A204.1 (cell line): ENCODE results near the gene NSD1.

ENCODE experiments used
- FAIRE-seq: peaks from 2 replicates; lab custom pipeline; 2012; peaks lifted over from hg19 to GRCh38; lab: Jason Lieb, UNC

NSD1 gene

GRCh38 chr5:177311392-177311722, 177.8 kb downstream of the NSD1 start:
- no peak for FAIRE-seq

- peak; percentile 56 for FAIRE-seq
Observed at GRCh38 chr5:177311723-177312648, 178.4 kb downstream of the NSD1 start, which contains the start of gene MXD3. MXD3 (minus strand) TSS chr5:177311898; CDS start chr5:177311830, 68 bp downstream.

GRCh38 chr5:177312649-177313181, 179.1 kb downstream of the NSD1 start:
- no peak for FAIRE-seq

- no peak for FAIRE-seq
Observed at GRCh38 chr5:177313561-177314259, 180.1 kb downstream of the NSD1 start.

GRCh38 chr5:177314376-177315342, 181.1 kb downstream of the NSD1 start:
- no peak for FAIRE-seq

- no peak for FAIRE-seq
Observed at GRCh38 chr5:177315411-177315810, 181.8 kb downstream of the NSD1 start.

DNA sequence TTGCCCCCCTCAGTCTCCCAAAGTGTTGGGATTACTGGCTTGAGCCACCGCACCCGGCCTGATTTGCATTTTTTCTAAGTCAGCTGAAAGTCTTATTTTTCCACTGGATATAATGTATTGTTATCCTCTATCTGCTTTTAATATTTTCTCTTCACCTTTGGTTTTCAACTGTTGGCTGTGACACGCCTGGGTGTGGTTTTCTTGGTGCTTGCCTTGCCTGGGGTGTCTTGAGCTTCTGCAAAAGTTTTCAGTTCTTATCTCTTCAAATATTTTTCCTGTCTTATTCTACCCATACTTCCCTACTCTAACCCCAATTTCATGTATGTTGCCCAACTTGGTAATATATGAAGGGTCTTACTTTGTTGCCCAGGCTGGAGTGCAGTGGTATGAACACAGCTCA, 182.4 kb downstream of the NSD1 start:
- no peak for FAIRE-seq

- FAIRE-seq: peak; percentile 69
Observed at GRCh38 chr5:177317959-177318377, 184.4 kb downstream of the NSD1 start.

GRCh38 chr5:177319913-177320588, 186.5 kb downstream of the NSD1 start:
- no peak for FAIRE-seq

- FAIRE-seq: no peak
Observed at GRCh38 chr5:177320879-177321278, 187.3 kb downstream of the NSD1 start.

- no peak for FAIRE-seq
Observed at GRCh38 chr5:177325868-177326381, 192.4 kb downstream of the NSD1 start.

DNA sequence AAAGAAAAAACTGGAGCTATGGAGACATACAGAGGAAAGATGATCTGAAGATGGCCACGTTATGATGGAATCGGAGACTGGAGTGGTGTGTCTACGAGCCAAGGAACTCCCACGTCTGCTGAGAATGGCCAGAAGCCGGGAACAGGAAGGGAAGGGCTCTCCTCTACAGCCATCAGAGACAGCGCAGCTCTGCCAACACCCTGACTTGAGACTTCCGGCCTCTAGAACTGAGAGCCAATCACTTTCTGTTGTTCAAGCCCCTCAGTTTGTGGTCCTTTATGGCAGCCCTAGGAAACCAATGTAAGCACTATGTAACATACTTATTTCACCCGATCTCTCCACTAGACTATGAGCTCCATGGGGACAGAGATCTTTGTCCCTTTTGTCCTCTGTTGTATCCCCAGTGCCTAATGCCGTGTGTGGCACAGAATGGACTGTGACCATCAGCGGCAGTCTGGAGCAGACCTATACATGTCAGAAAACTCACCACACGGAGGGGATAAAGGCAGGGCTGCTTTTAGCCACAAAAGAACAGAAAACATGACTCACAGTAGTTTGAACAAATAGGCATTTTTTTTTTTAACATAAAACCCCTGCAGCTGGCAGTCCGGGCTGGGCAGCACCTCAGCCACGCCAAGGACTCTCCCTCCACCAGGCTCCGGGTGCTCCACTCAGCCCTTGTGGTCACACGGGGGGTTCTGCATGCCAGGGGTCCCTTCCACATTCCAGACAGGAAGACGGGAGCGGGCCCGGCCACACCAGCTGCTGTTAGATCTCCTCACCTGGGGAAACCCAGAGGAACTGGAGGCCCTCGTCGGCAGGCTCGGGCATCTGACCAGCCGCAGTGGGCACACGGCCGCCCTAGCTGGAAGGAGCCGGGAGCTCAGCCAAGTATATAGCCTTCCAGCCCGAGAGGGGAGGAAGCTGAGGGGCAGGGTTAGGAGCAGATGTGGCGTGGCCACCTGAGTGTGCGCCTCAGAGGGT, 194.3 kb downstream of the NSD1 start:
- no peak for FAIRE-seq

GRCh38 chr5:177328545-177329231, 195.1 kb downstream of the NSD1 start:
- no peak for FAIRE-seq

DNA sequence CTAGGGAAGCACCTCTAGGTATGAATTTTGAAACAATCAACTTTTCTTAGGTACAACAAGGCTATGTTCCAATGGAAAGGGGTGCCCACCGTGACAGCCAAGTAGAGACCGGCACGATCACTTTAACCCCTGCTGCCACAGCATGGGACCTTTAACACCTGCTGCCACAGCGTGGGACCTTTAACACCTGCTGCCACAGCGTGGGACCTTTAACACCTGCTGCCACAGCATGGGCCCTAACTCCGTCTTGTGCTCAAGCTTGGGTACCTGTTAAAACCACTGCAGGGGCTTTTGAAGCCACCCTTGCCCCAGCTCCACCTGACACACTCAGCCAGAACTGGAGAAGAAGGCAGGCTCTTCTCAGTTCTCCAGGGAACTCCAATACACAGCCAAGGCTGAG, 196.3 kb downstream of the NSD1 start:
- FAIRE-seq: no peak

GRCh38 chr5:177330991-177331842, 197.6 kb downstream of the NSD1 start:
- FAIRE-seq: no peak

- FAIRE-seq: no peak
Observed at GRCh38 chr5:177332031-177332895, 198.7 kb downstream of the NSD1 start.

DNA sequence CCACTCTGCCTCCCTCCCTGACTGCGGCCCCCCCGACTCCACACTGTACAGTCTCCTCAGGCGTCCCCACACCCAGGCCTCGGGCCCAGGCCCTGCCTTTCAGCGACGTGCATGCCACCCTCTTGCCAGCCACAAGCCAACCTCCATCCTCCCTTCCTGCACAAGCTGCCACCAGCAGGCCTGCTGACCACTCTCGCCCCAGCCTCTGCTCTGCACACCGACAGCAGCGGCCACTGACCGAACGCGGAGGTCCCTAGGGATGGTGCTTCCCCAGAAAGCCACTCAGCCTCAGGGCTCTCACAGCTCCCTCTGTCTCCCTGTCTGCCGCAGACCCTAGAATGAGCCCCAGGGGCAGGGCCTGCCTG, 199.3 kb downstream of the NSD1 start:
- no peak for FAIRE-seq
